Liver (tissue), 9 donors: ENCODE measurements around the gene SENP1. TPM values are rescaled to one million over a fixed set of nuclear protein-coding genes. Genes with fewer than 3 reads are reported as not detected.

Source experiments
- DNase-seq: peaks from one replicate; pipeline ENCODE4 v3.0.0-alpha.2; 2017; ENCODE audit warnings: low spot score
- H3K27ac ChIP-seq, 2 donors: one replicate each; pipeline ENCODE4 v1.7.0; 2013; ENCODE audit warnings: inconsistent platforms in 2 of 2, low read length in 2 of 2, control low read depth in 1 of 2, low read depth in 1 of 2, mild to moderate bottlenecking in 1 of 2
- H3K27me3 ChIP-seq, 4 donors: one replicate each; pipeline versions ENCODE4 v1.6.1 to v1.7.0; 2013; ENCODE audit warnings: low read length in 3 of 4, inconsistent platforms in 1 of 4, mild to moderate bottlenecking in 1 of 4, moderate library complexity in 1 of 4; ENCODE audit not compliant: control insufficient read depth in 4 of 4, insufficient read depth in 4 of 4
- H3K36me3 ChIP-seq, 4 donors: one replicate each; pipeline versions ENCODE4 v1.6.1 to v1.7.0; 2013; ENCODE audit warnings: low read length in 3 of 4, mild to moderate bottlenecking in 3 of 4, low read depth in 1 of 4, moderate library complexity in 1 of 4; ENCODE audit not compliant: control insufficient read depth in 4 of 4, insufficient read depth in 3 of 4
- H3K4me1 ChIP-seq, 4 donors: one replicate each; pipeline versions ENCODE4 v1.6.1 to v1.7.0; 2013; ENCODE audit warnings: low read length in 3 of 4, mild to moderate bottlenecking in 3 of 4, moderate library complexity in 1 of 4; ENCODE audit not compliant: control insufficient read depth in 4 of 4, insufficient read depth in 4 of 4
- H3K4me3 ChIP-seq, 3 donors: one replicate each; pipeline versions ENCODE4 v1.6.1 to v1.7.0; 2013; ENCODE audit warnings: low read length in 3 of 3, control low read depth in 1 of 3, low read depth in 1 of 3, mild to moderate bottlenecking in 1 of 3
- H3K9ac ChIP-seq, 2 donors: one replicate each; pipeline ENCODE4 v1.7.0; 2013; ENCODE audit warnings: low read length in 2 of 2, mild to moderate bottlenecking in 2 of 2, moderate library complexity in 2 of 2, control low read depth in 1 of 2, low read depth in 1 of 2
- H3K9me3 ChIP-seq, 4 donors: one replicate each; pipeline versions ENCODE4 v1.6.1 to v1.7.0; 2013; ENCODE audit warnings: low read length in 3 of 4; ENCODE audit not compliant: control insufficient read depth in 4 of 4
- FOXA1 ChIP-seq: IDR thresholded peaks from 2 replicates; pipeline ENCODE4 v1.6.1; 2016; ENCODE audit warnings: antibody characterized with exemption
- FOXA2 ChIP-seq: IDR thresholded peaks from 2 replicates; pipeline ENCODE4 v1.6.1; 2016; ENCODE audit warnings: antibody characterized with exemption
- GABPA ChIP-seq, 2 donors: IDR thresholded peaks in 1 of 2; conservative IDR thresholded peaks in 1 of 2; 2 replicates each; pipeline ENCODE4 v1.6.1; 2016; ENCODE audit warnings: antibody characterized with exemption in 2 of 2, mild to moderate bottlenecking in 1 of 2, moderate library complexity in 1 of 2
- HNF4A ChIP-seq, 2 donors: conservative IDR thresholded peaks; 2 replicates each; pipeline ENCODE4 v1.6.1; 2016; ENCODE audit warnings: antibody characterized with exemption in 2 of 2, mild to moderate bottlenecking in 2 of 2
- NR2F2 ChIP-seq: IDR thresholded peaks from 2 replicates; pipeline ENCODE4 v1.6.1; 2016; ENCODE audit warnings: antibody characterized with exemption
- RAD21 ChIP-seq, 2 donors: IDR thresholded peaks; 2 replicates each; pipeline ENCODE4 v1.6.1; 2016; ENCODE audit warnings: antibody characterized with exemption in 2 of 2, mild to moderate bottlenecking in 2 of 2
- SP1 ChIP-seq: IDR thresholded peaks from 2 replicates; pipeline ENCODE4 v1.6.1; 2018; ENCODE audit warnings: antibody characterized with exemption, mild to moderate bottlenecking
- WGBS: extraction: QIAGEN DNeasy Blood & Tissue Kit; methylation state at CpG from one replicate; pipeline ENCODE4 v1.1.7; 2013; 5-methylcytosine and 5-hydroxymethylcytosine counted together
- polyA plus RNA-seq, 2 donors: library from polyadenylated mRNA; stranded (reverse) in 1 of 2; unstranded in 1 of 2; fragments of 200-250 nt in 1 of 2; fragments of >200 nt in 1 of 2; fragmentation: Nextera tagmentation in 1 of 2; extraction: Ambion mirVana in 1 of 2; gene quantifications; one replicate each; pipeline versions ENCODE4 v1.2.1 to v1.2.3, GENCODE V29; 2013 to 2015
- total RNA-seq, 2 donors: library from RNA; depleted of rRNA; stranded (reverse); fragments of >200 nt; gene quantifications; one replicate each; pipeline ENCODE4 v1.2.3, GENCODE V29; 2014
- TF ChIP-seq, protein P1 (sequence below): fragments of 150-350 bp; IDR thresholded peaks from 2 replicates; pipeline ENCODE4 v1.5.1; 2017; ENCODE audit warnings: improper control_type of control experiment, low read depth, low read length; ENCODE audit not compliant: missing input control
- TF ChIP-seq, protein P2 (sequence below): IDR thresholded peaks from 2 replicates; pipeline ENCODE4 v1.6.1; 2016; ENCODE audit warnings: antibody characterized with exemption
- TF ChIP-seq, protein P3 (sequence below): IDR thresholded peaks from 2 replicates; pipeline ENCODE4 v1.6.1; 2016; ENCODE audit warnings: antibody characterized with exemption, mild to moderate bottlenecking
- TF ChIP-seq, protein P4 (sequence below): IDR thresholded peaks from 2 replicates; pipeline ENCODE4 v1.6.1; 2016; ENCODE audit warnings: antibody characterized with exemption
- donor health status: healthy.
- donor health status: healthy.
- donor health status: healthy.
- donor health status: healthy.
- donor health status: healthy.

SENP1 gene
- total and polyA plus RNA-seq, 4 donors, result 1.4 to 11.7 (median 4.2) TPM

DNA sequence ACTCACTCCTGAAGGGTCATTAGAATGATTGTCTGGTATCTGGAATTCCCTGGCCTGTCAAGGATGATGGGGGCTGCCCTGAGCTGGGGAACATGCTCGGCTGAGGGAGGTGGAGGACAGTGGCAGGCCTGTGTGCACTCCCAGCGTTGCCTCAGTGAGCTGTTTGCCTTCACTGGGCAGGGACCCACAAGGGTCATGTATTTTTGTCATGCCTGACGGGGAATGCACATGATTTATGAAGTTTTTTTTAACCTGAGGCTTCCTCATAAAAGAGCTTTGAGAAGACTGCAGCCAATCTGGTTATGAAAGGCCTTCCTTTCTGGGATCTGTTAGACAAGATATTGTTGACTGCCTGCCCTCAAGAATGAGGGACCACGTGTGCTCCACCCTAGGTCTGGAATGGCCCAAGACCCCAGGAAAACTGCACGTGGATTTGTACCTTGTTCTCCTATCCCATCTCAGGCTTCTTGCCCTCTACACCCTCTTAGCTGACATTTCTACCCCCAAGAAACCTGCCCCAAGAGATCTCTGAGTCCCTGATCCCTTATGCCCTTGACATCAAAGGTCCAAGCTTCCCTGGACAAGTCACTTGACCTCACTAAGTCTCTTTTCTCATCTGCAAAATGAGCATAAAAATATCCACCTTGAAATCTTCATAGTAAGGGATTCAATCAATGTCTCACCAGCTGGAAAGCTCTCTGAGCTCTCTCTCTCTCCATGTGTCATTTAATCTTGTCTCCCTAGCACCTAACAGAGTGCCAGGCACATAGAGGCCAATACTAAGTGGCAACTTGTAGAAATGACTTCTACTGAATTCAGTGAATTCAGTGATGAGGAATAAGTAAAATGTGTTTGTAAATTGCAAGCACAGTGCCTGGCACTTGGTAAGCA is 77.1 kb downstream of the SENP1 start (continued):
- TF ChIP-seq, protein P1, sequence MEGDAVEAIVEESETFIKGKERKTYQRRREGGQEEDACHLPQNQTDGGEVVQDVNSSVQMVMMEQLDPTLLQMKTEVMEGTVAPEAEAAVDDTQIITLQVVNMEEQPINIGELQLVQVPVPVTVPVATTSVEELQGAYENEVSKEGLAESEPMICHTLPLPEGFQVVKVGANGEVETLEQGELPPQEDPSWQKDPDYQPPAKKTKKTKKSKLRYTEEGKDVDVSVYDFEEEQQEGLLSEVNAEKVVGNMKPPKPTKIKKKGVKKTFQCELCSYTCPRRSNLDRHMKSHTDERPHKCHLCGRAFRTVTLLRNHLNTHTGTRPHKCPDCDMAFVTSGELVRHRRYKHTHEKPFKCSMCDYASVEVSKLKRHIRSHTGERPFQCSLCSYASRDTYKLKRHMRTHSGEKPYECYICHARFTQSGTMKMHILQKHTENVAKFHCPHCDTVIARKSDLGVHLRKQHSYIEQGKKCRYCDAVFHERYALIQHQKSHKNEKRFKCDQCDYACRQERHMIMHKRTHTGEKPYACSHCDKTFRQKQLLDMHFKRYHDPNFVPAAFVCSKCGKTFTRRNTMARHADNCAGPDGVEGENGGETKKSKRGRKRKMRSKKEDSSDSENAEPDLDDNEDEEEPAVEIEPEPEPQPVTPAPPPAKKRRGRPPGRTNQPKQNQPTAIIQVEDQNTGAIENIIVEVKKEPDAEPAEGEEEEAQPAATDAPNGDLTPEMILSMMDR, result no peak
- TF ChIP-seq FOXA1 (no peak), GABPA (IDR thresholded peaks at IDR 0.05 in 1 of 2, conservative IDR thresholded peaks at IDR 0.05 in 1 of 2) (no peak), NR2F2 (no peak), SP1 (no peak)

DNA sequence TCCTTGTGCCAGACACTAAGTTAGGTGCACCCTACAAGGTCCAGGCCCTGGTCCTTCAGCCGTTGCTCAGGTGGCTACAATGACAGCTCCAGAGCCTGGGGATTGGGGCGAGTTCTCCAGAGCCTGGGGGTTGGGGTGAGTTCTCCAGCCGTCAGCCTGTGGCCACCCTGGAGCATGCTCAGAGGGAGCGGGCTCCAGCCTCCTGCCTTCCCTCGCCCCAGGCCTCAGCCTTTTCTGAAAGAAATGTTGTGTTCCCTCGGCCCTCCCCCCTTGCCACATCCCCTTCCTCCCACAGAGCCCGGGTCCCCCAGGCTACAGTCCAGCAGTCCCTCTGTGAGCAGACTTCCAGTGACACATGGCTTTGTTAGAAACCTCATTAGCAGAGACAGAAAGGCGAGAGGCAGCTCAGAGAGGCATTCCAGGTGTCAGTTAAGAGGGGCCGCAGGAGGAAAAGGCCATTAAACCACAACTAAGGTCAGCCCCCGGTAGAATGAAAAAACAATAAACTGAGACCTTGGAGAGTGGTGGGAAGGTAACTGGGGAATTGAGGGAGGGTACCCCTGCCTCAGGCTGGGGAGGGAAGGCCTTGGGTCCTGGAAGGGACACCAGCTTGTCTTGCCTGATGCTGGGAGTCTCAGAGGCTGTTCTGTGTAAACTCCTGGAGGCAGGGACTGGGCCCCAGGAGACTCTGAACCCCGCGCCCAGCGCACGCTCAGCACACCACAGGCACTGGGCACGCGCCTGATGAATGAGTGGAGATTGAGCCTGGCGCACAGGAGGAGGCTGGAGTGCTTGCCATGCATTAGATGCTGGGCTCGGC is 78.5 kb downstream of the SENP1 start:
- Histone ChIP-seq H3K4me1 (no peaks in the 10 kb centered on the region), H3K9me3 (no peaks in the 10 kb centered on the region), H3K9ac (no peak overlapping the region), H3K27ac (no peak overlapping the region), H3K36me3 (no peaks in the 10 kb centered on the region), H3K27me3 (no peaks in the 10 kb centered on the region), H3K4me3 (no peak overlapping the region)
- TF ChIP-seq RAD21 (IDR thresholded peaks at IDR 0.05) (no peak), NR2F2 (no peak), FOXA1 (no peak), FOXA2 (no peak), HNF4A (conservative IDR thresholded peaks at IDR 0.05) (no peak)
- TF ChIP-seq, protein P2, sequence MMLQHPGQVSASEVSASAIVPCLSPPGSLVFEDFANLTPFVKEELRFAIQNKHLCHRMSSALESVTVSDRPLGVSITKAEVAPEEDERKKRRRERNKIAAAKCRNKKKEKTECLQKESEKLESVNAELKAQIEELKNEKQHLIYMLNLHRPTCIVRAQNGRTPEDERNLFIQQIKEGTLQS, result no peak
- TF ChIP-seq, protein P1, result no peak
- TF ChIP-seq, protein P3, sequence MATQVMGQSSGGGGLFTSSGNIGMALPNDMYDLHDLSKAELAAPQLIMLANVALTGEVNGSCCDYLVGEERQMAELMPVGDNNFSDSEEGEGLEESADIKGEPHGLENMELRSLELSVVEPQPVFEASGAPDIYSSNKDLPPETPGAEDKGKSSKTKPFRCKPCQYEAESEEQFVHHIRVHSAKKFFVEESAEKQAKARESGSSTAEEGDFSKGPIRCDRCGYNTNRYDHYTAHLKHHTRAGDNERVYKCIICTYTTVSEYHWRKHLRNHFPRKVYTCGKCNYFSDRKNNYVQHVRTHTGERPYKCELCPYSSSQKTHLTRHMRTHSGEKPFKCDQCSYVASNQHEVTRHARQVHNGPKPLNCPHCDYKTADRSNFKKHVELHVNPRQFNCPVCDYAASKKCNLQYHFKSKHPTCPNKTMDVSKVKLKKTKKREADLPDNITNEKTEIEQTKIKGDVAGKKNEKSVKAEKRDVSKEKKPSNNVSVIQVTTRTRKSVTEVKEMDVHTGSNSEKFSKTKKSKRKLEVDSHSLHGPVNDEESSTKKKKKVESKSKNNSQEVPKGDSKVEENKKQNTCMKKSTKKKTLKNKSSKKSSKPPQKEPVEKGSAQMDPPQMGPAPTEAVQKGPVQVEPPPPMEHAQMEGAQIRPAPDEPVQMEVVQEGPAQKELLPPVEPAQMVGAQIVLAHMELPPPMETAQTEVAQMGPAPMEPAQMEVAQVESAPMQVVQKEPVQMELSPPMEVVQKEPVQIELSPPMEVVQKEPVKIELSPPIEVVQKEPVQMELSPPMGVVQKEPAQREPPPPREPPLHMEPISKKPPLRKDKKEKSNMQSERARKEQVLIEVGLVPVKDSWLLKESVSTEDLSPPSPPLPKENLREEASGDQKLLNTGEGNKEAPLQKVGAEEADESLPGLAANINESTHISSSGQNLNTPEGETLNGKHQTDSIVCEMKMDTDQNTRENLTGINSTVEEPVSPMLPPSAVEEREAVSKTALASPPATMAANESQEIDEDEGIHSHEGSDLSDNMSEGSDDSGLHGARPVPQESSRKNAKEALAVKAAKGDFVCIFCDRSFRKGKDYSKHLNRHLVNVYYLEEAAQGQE, result no peak
- TF ChIP-seq, protein P4, sequence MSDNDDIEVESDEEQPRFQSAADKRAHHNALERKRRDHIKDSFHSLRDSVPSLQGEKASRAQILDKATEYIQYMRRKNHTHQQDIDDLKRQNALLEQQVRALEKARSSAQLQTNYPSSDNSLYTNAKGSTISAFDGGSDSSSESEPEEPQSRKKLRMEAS, result no peak
- WGBS, result 89% methylated on average over 18 of the region's 18 CpGs
- no peak for DNase-seq
